GM18858 (cell line): ENCODE measurements around the gene TCF12.
"Not testable (repeated sequence)": the region's sequence is repeated elsewhere in the genome, so short reads cannot be mapped to it uniquely, and the experiment has no call there.

Source experiments
- ATAC-seq: cut with Tn5 transposase; IDR thresholded peaks from one replicate; pipeline ENCODE4 v1.9.1; 2021; ENCODE audit not compliant: unreplicated experiment

TCF12 gene

DNA sequence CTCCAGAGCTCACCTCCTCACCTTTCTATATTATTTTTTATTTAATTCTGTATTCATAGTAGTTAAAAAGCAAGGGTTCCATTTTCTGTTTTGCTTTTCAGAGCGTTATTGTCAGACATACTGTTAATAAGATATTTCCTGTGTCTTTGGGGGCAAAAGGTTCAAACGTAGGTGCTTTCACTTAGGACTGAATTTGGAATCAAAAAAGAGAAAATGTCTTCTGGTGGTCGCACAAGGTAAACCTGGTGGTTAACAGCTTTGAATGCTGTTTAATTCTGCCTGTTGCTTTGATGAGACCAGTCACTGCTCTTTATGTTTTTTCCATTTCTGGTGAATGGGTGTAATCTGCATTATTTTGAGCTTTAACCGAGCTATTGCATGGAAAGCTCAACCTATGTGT, 212.5 kb downstream of the TCF12 start:
- no peak for ATAC-seq

DNA sequence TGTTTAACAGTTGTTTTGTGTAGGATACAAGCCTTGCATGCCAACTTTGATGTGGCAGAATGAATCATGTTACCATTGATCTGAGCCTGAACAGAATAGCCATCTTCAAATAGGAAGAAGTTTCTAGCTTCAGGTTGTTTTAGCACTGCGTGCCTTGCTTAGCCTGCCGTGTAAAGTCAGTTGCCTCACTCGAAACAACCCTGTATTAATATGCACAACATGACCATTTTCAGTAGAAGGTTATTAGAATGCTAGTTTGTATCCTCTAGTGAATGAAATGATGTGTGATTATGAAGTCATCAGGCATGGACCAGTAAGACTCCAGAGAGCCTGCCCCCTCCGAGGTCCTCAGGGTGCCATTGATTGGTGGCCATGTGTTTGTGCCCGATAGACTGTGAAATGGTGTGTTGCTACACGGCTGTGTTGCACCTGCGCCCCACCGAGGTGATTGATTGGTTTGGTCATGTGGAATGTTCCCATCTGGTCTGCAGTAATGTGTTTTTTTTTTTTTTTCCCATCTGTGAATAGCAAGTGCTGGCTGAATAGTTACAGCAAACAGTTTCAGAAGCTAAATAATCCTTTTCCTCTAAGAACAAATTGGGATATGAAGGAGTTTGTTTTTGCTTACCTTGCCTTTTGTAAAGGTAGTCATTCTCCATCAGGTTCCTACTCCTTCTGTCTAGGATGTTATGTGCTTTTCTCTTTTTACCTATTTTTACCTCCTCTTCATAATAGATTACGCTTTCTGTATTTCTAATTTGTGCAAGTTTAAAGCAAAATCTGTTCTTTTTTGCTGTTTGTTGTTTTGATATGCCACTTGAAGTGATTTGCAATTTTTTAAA, 214.9 kb downstream of the TCF12 start:
- ATAC-seq = no peak

GRCh38 chr15:57134071-57134605, 215.7 kb downstream of the TCF12 start:
- ATAC-seq = no peak

DNA sequence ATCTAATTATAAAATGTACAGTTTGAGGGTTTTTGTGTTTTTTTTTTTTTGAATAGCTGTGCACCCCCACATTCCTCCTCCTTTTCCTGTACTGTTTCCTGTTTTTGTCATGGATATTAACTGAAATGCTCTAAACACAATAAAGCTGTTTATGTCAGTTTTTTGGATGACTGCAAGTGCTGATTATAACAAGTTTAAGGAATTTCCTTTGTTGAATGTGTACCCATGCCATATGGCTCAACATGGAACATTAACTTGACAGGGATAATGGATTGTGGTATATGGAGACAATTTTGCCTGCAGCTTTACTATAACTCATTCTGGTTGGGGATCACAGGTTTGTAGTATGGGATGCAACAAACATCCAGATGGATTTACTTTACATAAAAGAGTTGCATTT, 216.4 kb downstream of the TCF12 start:
- ATAC-seq = no peak

- ATAC-seq = no peak
Observed at GRCh38 chr15:57135800-57136199, 217.4 kb downstream of the TCF12 start.

DNA sequence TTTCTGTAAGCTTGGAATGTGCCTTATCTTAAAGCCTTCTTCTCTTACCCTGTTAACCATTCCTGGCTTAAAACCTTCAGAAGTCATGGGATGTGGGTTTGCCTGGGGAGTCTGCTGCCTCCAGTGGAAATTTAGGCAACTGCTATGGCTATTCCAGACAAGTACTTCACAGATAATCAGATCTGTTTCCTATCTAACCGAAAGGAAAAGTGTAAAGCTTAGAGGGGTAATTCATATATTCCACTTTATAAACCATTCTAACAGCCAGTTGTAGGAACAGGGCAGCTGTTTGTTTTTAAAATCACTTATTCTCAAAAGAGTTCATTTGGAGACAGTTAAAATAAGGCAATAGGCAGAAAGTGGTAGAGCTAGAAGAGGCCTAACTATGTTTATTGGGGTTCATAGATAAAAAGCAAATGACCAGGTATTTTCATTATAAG, 219.9 kb downstream of the TCF12 start:
- no peak for ATAC-seq

DNA sequence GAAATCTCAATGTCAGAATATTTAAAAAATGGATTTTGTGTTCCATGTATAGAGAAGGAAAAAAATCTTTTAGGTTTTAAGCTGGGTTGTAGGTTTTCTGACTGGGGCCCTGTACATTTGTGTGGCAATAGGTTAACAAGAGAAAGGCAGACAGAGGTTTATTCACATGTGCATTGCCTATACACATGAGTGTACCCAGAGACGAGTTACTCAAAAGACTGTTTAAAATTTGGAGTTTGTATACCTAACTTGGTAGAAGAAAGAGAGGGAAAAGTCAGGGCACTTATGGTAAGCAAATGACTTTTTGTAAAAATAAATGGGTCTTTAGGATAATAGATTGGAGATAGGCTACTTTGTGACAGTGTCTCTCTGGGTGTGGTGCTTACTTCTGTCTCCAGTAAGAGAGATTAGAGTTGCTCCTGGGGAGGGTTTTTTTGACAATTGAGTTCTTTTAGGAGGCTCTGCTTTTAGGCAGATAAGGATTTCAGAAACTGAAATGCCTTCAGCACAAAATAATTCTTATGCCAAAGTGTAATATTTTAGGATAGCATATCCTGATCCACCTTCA, 225.2 kb downstream of the TCF12 start:
- no peak for ATAC-seq

- ATAC-seq = no peak
Observed at GRCh38 chr15:57144448-57144847, 226.0 kb downstream of the TCF12 start.

DNA sequence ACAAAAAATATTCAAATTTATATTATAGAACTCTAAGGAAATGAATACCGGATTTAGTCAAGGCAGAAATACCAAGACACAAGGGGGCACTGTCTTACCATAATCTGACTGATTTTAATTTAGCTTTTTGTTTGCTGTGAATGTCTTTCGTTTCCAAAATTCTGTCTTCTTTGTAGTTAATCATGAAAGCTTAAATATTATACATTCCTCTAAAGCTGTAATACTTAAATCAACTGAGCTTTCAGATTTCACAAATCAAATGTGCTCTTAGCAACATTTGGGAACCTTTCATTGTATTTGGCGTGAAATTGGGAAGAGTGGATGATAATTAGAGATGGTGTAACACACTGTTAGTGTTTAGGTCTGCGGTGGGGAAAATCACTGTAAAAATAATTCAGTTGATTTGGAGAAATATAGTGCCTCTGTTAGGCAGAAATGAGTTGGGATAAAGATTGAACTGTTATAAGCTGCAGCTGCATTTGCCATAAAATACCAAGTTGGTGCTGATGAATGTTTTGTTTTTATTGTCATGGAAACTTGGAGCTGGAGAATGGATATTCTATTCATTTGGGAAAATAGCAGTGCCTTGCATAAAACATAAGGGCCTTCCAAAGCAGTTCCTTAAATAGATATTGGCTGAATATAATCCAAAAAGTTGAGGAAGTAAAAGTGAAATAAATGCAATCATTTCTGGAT, 228.2 kb downstream of the TCF12 start:
- ATAC-seq = no peak

DNA sequence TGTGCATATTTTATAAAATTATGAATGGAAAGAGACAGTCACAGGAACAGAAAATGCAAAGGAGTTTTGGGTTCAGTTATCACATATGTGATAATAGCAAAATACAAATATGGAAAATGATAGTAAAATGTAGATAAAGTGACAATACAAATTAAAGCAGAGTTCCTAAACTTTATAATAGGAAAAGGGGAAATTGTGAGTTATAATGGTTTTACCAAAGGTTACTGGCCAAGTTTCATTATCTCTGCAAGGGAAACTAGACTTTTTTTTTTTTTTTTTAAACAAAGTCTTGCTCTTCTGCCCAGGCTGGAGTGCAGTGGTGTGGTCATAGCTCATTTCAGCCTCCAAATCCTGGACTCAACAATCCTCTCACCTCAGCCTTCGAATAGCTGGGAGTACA, 229.2 kb downstream of the TCF12 start:
- ATAC-seq = no peak

GRCh38 chr15:57148262-57148661, 229.8 kb downstream of the TCF12 start:
- no peak for ATAC-seq

GRCh38 chr15:57149196-57149595, 230.8 kb downstream of the TCF12 start:
- ATAC-seq = no peak

GRCh38 chr15:57150066-57150865, 231.8 kb downstream of the TCF12 start:
- no peak for ATAC-seq

DNA sequence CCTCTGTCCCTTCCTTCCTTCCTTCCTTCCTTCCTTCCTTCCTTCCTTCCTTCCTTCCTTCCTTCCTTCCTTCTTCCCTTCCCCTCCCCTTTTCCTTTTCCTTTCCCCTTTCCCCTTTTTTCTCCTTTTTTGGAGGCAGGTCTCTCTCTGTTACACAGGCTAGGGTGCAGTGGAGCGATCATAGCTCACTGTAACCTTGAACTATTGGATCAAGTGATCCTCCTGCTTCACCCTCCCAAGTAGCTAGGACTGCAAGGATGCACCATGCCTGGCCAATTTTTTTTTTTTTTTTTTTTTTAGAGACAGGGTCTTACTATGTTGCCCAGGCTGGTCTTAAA, 232.4 kb downstream of the TCF12 start:
- not testable (repeated sequence) for ATAC-seq

- no peak for ATAC-seq
Observed at GRCh38 chr15:57152133-57152532, 233.7 kb downstream of the TCF12 start.

DNA sequence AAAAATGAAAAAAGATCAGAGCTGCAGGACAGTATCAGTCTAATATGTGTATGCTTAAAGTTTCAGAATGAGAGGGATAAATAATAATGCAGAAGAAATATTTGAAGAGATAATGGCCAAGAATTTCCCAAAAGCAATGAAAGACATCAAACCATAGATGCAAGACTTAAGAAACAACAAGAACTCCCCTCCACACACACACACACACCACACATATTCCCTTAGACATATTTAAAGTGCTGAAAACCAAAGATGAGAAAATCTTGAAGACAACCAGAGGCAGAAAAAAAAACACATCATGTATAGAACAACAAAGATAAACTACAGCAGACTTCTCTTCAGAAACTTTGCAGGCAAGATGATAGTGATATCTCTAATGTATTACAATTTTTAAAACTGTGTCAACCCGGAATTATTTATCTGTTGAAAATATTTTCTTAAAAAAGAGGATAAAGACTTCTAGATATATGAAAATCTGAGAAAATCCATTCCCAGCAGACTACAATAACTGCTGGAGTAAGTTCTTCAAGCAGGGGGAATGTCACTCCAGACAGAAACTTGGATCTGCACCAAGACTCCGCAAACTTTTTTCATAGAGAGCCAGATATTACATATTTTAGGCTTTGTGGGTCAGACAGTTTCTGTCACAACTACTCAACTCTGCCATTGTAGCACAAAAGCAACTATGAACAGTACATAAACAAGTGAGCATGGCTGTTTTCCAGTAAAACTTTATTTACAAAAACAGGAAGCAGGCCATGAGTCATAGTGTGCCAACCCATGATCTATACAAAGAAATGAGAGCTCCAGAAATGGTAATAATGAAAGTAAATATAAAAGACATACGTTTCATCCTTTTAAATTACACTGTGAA, 234.5 kb downstream of the TCF12 start:
- no peak for ATAC-seq

GRCh38 chr15:57156210-57156884, 237.9 kb downstream of the TCF12 start:
- ATAC-seq = no peak

DNA sequence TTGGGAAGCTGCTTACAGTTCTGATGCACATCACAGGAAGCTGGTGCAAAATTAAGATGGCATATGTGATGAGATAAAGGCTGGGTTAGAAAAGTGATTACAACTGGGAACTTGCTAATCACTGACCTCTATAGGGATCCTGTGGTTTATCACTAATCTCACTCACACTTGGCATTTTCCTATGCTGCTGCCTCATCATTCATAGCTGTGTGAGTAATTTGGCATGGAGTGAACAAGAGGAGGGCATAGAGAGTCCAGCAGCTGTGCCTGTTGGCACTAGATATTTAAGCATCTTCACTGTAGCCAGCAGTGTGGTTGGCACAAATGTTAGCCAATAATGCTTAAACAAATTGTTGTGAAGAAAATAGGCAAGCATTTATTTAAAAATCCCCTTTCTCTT, 240.1 kb downstream of the TCF12 start:
- no peak for ATAC-seq

DNA sequence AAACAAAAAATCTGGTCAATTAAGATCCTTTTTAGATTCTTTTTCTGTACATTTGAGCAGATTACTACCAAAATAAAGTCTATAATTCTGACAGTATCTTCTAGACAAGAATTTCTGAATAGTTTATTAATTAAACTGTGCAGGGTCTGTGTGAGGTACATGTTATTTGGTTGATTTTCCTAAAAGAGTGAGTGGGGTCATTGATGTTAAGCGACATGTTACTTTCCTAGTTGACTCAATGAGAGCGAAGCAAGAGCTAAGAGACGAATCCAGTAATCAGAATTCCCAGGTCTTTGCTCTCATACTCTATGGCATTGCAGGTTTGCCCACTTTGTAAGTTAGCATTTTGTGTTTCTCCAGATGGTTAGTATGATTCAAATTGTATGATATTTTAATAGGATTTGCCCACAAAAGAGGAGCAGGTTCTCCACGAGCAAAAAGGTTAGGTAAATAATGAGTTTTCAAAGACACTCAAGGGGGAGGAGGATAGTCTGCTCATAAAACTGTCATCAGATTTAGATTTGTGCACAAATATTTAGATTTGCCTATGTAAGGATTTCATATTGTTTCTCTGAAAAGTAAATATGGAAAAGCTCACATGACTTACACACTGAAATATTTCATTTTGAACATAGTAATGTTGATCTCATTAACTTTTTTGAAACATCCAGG, 240.7 kb downstream of the TCF12 start:
- ATAC-seq = no peak
